ENCODE data around the gene SLC35F1. TPM values are rescaled to one million over a fixed set of nuclear protein-coding genes. Genes with fewer than 3 reads are reported as not detected.

SLC35F1 gene
- total and polyA plus RNA-seq, 10 of the 15 experiments (the other 5 are each of a cell fraction or from before 2014, with no cell fraction given): 0.01 TPM; not detected in 9

GRCh38 chr6:118188561-118188960 lies 281.5 kb downstream of the SLC35F1 start (continued):
- TF ChIP-seq, protein P1, sequence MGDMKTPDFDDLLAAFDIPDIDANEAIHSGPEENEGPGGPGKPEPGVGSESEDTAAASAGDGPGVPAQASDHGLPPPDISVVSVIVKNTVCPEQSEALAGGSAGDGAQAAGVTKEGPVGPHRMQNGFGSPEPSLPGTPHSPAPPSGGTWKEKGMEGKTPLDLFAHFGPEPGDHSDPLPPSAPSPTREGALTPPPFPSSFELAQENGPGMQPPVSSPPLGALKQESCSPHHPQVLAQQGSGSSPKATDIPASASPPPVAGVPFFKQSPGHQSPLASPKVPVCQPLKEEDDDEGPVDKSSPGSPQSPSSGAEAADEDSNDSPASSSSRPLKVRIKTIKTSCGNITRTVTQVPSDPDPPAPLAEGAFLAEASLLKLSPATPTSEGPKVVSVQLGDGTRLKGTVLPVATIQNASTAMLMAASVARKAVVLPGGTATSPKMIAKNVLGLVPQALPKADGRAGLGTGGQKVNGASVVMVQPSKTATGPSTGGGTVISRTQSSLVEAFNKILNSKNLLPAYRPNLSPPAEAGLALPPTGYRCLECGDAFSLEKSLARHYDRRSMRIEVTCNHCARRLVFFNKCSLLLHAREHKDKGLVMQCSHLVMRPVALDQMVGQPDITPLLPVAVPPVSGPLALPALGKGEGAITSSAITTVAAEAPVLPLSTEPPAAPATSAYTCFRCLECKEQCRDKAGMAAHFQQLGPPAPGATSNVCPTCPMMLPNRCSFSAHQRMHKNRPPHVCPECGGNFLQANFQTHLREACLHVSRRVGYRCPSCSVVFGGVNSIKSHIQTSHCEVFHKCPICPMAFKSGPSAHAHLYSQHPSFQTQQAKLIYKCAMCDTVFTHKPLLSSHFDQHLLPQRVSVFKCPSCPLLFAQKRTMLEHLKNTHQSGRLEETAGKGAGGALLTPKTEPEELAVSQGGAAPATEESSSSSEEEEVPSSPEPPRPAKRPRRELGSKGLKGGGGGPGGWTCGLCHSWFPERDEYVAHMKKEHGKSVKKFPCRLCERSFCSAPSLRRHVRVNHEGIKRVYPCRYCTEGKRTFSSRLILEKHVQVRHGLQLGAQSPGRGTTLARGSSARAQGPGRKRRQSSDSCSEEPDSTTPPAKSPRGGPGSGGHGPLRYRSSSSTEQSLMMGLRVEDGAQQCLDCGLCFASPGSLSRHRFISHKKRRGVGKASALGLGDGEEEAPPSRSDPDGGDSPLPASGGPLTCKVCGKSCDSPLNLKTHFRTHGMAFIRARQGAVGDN (IDR thresholded peaks at IDR 0.05): no peak
- TF ChIP-seq BCL11A (IDR thresholded peaks at IDR 0.05; ENCODE audit: low read depth, low read length): no peak
- no peak for TF ChIP-seq SIN3A (IDR thresholded peaks at IDR 0.05; ENCODE audit: low read depth, low read length)
- no peak for TF ChIP-seq FOXM1 (IDR thresholded peaks at IDR 0.05; ENCODE audit: low read depth, low read length)
- TF ChIP-seq HDAC2 (IDR thresholded peaks at IDR 0.05): no peak
- TF ChIP-seq, protein P2, sequence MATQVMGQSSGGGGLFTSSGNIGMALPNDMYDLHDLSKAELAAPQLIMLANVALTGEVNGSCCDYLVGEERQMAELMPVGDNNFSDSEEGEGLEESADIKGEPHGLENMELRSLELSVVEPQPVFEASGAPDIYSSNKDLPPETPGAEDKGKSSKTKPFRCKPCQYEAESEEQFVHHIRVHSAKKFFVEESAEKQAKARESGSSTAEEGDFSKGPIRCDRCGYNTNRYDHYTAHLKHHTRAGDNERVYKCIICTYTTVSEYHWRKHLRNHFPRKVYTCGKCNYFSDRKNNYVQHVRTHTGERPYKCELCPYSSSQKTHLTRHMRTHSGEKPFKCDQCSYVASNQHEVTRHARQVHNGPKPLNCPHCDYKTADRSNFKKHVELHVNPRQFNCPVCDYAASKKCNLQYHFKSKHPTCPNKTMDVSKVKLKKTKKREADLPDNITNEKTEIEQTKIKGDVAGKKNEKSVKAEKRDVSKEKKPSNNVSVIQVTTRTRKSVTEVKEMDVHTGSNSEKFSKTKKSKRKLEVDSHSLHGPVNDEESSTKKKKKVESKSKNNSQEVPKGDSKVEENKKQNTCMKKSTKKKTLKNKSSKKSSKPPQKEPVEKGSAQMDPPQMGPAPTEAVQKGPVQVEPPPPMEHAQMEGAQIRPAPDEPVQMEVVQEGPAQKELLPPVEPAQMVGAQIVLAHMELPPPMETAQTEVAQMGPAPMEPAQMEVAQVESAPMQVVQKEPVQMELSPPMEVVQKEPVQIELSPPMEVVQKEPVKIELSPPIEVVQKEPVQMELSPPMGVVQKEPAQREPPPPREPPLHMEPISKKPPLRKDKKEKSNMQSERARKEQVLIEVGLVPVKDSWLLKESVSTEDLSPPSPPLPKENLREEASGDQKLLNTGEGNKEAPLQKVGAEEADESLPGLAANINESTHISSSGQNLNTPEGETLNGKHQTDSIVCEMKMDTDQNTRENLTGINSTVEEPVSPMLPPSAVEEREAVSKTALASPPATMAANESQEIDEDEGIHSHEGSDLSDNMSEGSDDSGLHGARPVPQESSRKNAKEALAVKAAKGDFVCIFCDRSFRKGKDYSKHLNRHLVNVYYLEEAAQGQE (IDR thresholded peaks at IDR 0.05; ENCODE audit: low read depth, low read length): no peak
